WTC11 (cell line): ENCODE results near the gene CFAP97. TPM values are rescaled to one million over a fixed set of nuclear protein-coding genes. Genes with fewer than 3 reads are reported as not detected.

ENCODE experiments used
- ATAC-seq: fragments of 200-7000 bp; cut with Tn5 transposase; 2 replicates; pipeline ENCODE4 v1.10.0; 2021; ENCODE audit warnings: mild to moderate bottlenecking, moderate library complexity
- CTCF ChIA-PET: fragments of 300-600 bp; sonication (Branson Sonifier 250); formaldehyde crosslinking; loops from one replicate; lab custom pipeline; 2021; ENCODE audit warnings: antibody characterized with exemption; lab: Charles Lee
- POLR2A ChIA-PET: fragments of 350-600 bp; sonication (Branson Sonifier 250); formaldehyde crosslinking; loops from one replicate; lab custom pipeline; 2021; ENCODE audit warnings: antibody characterized with exemption; lab: Charles Lee
- DNase-seq: peaks from one replicate; pipeline ENCODE4 v3.0.0; 2021; ENCODE audit warnings: low spot score
- H3K27ac Mint-ChIP-seq: 2 replicates; pipeline ENCODE4 v1.8.0; 2021; ENCODE audit warnings: mixed read lengths
- H3K27me3 Mint-ChIP-seq: 2 replicates; pipeline ENCODE4 v1.8.0; 2021; ENCODE audit warnings: low read depth, mild to moderate bottlenecking, moderate library complexity, mixed read lengths
- H3K36me3 Mint-ChIP-seq: 2 replicates; pipeline ENCODE4 v1.8.0; 2021; ENCODE audit warnings: mixed read lengths
- H3K4me1 Mint-ChIP-seq: 2 replicates; pipeline ENCODE4 v1.8.0; 2022; ENCODE audit warnings: mixed read lengths
- H3K4me3 Mint-ChIP-seq: 2 replicates; pipeline ENCODE4 v1.8.0; 2021; ENCODE audit warnings: mild to moderate bottlenecking, moderate library complexity, mixed read lengths
- H3K9me3 Mint-ChIP-seq: 2 replicates; pipeline ENCODE4 v1.8.0; 2021; ENCODE audit warnings: mixed read lengths
- AR ChIP-seq: fragments of 250-450 bp; sonication (Bioruptor Pico); IDR thresholded peaks from 2 replicates; pipeline ENCODE4 v1.9.0; 2021; ENCODE audit warnings: mild to moderate bottlenecking
- ATF3 ChIP-seq: sonication (generic); formaldehyde crosslinking; conservative IDR thresholded peaks from 2 replicates; pipeline ENCODE4 v1.8.1; 2022; ENCODE audit warnings: mild to moderate bottlenecking, missing genetic modification reagents
- CBFB ChIP-seq: sonication (generic); formaldehyde crosslinking; IDR thresholded peaks from 2 replicates; pipeline ENCODE4 v1.8.1; 2022; ENCODE audit warnings: mild to moderate bottlenecking, low read depth, missing genetic modification reagents
- CDX4 ChIP-seq: fragments of 250-450 bp; sonication (Bioruptor Pico); IDR thresholded peaks from 2 replicates; pipeline ENCODE4 v1.9.0; 2021; ENCODE audit warnings: moderate library complexity, mild to moderate bottlenecking, inconsistent platforms, borderline replicate concordance
- CTCF ChIP-seq: fragments of 200-600 bp; IDR thresholded peaks from 2 replicates; pipeline ENCODE4 v1.8.0; 2022; ENCODE audit warnings: antibody characterized with exemption
- E2F1 ChIP-seq: sonication (generic); formaldehyde crosslinking; IDR thresholded peaks from 2 replicates; pipeline ENCODE4 v1.8.0; 2022; ENCODE audit warnings: mild to moderate bottlenecking, missing genetic modification reagents
- ELF4 ChIP-seq: sonication (generic); formaldehyde crosslinking; IDR thresholded peaks from 2 replicates; pipeline ENCODE4 v1.8.1; 2022; ENCODE audit warnings: low read depth, mild to moderate bottlenecking, moderate library complexity, missing genetic modification reagents
- GABPB1 ChIP-seq: sonication (generic); formaldehyde crosslinking; IDR thresholded peaks from 2 replicates; pipeline ENCODE4 v1.8.1; 2023; ENCODE audit warnings: mild to moderate bottlenecking, missing genetic modification reagents
- RELA ChIP-seq: sonication (generic); formaldehyde crosslinking; IDR thresholded peaks from 2 replicates; pipeline ENCODE4 v1.8.1; 2022; ENCODE audit warnings: missing genetic modification reagents, mild to moderate bottlenecking, borderline replicate concordance
- SOX15 ChIP-seq: fragments of 250-450 bp; sonication (Bioruptor Pico); IDR thresholded peaks from 2 replicates; pipeline ENCODE4 v1.9.0; 2021; ENCODE audit warnings: mild to moderate bottlenecking
- ZBTB21 ChIP-seq: sonication (generic); formaldehyde crosslinking; IDR thresholded peaks from 2 replicates; pipeline ENCODE4 v1.8.1; 2023; ENCODE audit warnings: mild to moderate bottlenecking, missing genetic modification reagents, borderline replicate concordance
- ZNF121 ChIP-seq: sonication (generic); formaldehyde crosslinking; IDR thresholded peaks from 2 replicates; pipeline ENCODE4 v1.8.0; 2023; ENCODE audit warnings: missing genetic modification reagents
- ZNF219 ChIP-seq: sonication (generic); formaldehyde crosslinking; IDR thresholded peaks from 2 replicates; pipeline ENCODE4 v1.8.0; 2023; ENCODE audit warnings: missing genetic modification reagents, mild to moderate bottlenecking, borderline replicate concordance
- ZNF281 ChIP-seq: sonication (generic); formaldehyde crosslinking; IDR thresholded peaks from 2 replicates; pipeline ENCODE4 v1.8.0; 2023; ENCODE audit warnings: mild to moderate bottlenecking, missing genetic modification reagents
- ZNF416 ChIP-seq: fragments of 250-450 bp; sonication (Bioruptor Pico); IDR thresholded peaks from 2 replicates; pipeline ENCODE4 v1.9.0; 2021; ENCODE audit warnings: mild to moderate bottlenecking, inconsistent platforms
- ZNF423 ChIP-seq: fragments of 250-450 bp; sonication (Bioruptor Pico); IDR thresholded peaks from 2 replicates; pipeline ENCODE4 v2.1.2; 2022; ENCODE audit warnings: mild to moderate bottlenecking, moderate library complexity
- ZNF425 ChIP-seq: fragments of 250-450 bp; sonication (Bioruptor Pico); conservative IDR thresholded peaks from 2 replicates; pipeline ENCODE4 v1.9.0; 2021; ENCODE audit warnings: mild to moderate bottlenecking
- ZSCAN18 ChIP-seq: fragments of 250-450 bp; sonication (Bioruptor Pico); IDR thresholded peaks from 2 replicates; pipeline ENCODE4 v2.1.2; 2022; ENCODE audit warnings: mild to moderate bottlenecking, moderate library complexity
- total RNA-seq: library from RNA; stranded (reverse); gene quantifications from 3 replicates; pipeline ENCODE4 v1.2.3, GENCODE V29; 2021

Gene CFAP97
- total RNA-seq, 1 experiment from 2014 or later = 40.3 TPM

- Mint-ChIP-seq H3K4me1 (peaks cover 33% of the 10 kb centered on the region), H3K36me3 (peaks cover 8% of the 10 kb centered on the region), H3K4me3 (no peak overlapping the region), H3K27me3 (no peaks in the 10 kb centered on the region), H3K9me3 (no peaks in the 10 kb centered on the region), H3K27ac (no peak overlapping the region)
- DNase-seq (no peak), ATAC-seq (no peak)
- CTCF ChIA-PET = no interaction called here
- POLR2A ChIA-PET = no interaction called here
- TF ChIP-seq CDX4 (CRISPR knock-in tag) (no peak), RELA (CRISPR knock-in tag) (no peak), ELF4 (CRISPR knock-in tag) (no peak), ZNF281 (CRISPR knock-in tag) (no peak), AR (CRISPR knock-in tag) (no peak), ZNF219 (no peak), CBFB (CRISPR knock-in tag) (no peak), ZBTB21 (CRISPR knock-in tag) (no peak), GABPB1 (CRISPR knock-in tag) (no peak), CTCF (no peak), ZNF423 (CRISPR knock-in tag) (no peak), E2F1 (CRISPR knock-in tag) (no peak), ATF3 (CRISPR knock-in tag) (no peak), ZNF425 (CRISPR knock-in tag) (no peak), ZNF121 (CRISPR knock-in tag) (no peak), ZSCAN18 (CRISPR knock-in tag) (no peak), ZNF416 (no peak), SOX15 (CRISPR knock-in tag) (no peak)
Measured at GRCh38 chr4:185179488-185179887, 24.3 kb downstream of the CFAP97 start.
